ENCODE measurements around the gene MICAL3. TPM values are rescaled to one million over a fixed set of nuclear protein-coding genes. Genes with fewer than 3 reads are reported as not detected.

MICAL3 gene
- total and polyA plus RNA-seq, 9 of the 15 experiments (the other 6 are each of a cell fraction or from before 2014, with no cell fraction given), result 0.53 to 32.1 (median 12.3) TPM

GRCh38 chr22:17917490-17917983, 106.8 kb downstream of the MICAL3 start (continued):
- TF ChIP-seq HMGXB4 (CRISPR knock-in tag; IDR thresholded peaks at IDR 0.05), result no peak
- TF ChIP-seq RCOR1 (IDR thresholded peaks at IDR 0.05; ENCODE audit: borderline replicate concordance in 1 of 2, low read depth in 2 of 2, low read length in 2 of 2), result peak; percentile 50 to 87; a peak in 3 of 4 replicates
- no peak for TF ChIP-seq TEAD1 (CRISPR knock-in tag; IDR thresholded peaks at IDR 0.05)
- TF ChIP-seq KLF13 (tag; IDR thresholded peaks at IDR 0.05; ENCODE audit: borderline replicate concordance, low read depth), result no peak
- TF ChIP-seq ZBTB7A (IDR thresholded peaks at IDR 0.05; ENCODE audit: borderline replicate concordance, control insufficient read depth, low read depth, low read length), result peak; percentile 39; the same call in 1 of the 2 replicates
- TF ChIP-seq MXI1 (IDR thresholded peaks at IDR 0.05; ENCODE audit: low read depth, low read length), result 0 out of 2 replicates have a peak, but pooled peaks have one; percentile 18
- peak; percentile 21; the same call in 1 of the 2 replicates for TF ChIP-seq CHD2 (IDR thresholded peaks at IDR 0.05; ENCODE audit: low read depth, low read length)
- TF ChIP-seq NR4A1 (CRISPR knock-in tag; IDR thresholded peaks at IDR 0.05), result 0 out of 2 replicates have a peak, but pooled peaks have one; percentile 65
- TF ChIP-seq NR4A1 (tag; IDR thresholded peaks at IDR 0.05), result no peak
- no peak for TF ChIP-seq MAFK (IDR thresholded peaks at IDR 0.05; ENCODE audit: low read length)
- peak; percentile 41 for TF ChIP-seq L3MBTL2 (IDR thresholded peaks at IDR 0.05)
- TF ChIP-seq PPARD (CRISPR knock-in tag; IDR thresholded peaks at IDR 0.05), result no peak
- no peak for TF ChIP-seq RFX5 (IDR thresholded peaks at IDR 0.05; ENCODE audit: low read depth, low read length)
- TF ChIP-seq NELFE (IDR thresholded peaks at IDR 0.05; ENCODE audit: insufficient read depth, insufficient read length), result no peak
- no peak for TF ChIP-seq LEF1 (IDR thresholded peaks at IDR 0.05)
- TF ChIP-seq ZBTB11 (CRISPR knock-in tag; IDR thresholded peaks at IDR 0.05), result peak in 1 of 3 experiments; percentile 57; a peak in 1 of 6 replicates
- TF ChIP-seq KLF1 (tag; IDR thresholded peaks at IDR 0.05), result peak; percentile 51; the same call in 1 of the 2 replicates
- peak; percentile 55 for TF ChIP-seq SMAD4 (CRISPR knock-in tag; conservative IDR thresholded peaks at IDR 0.05)
- no peak for TF ChIP-seq ZNF586 (CRISPR knock-in tag; conservative IDR thresholded peaks at IDR 0.05)
- peak; percentile 87; the same call in 1 of the 2 replicates for TF ChIP-seq HDGF (IDR thresholded peaks at IDR 0.05)
- TF ChIP-seq ZBTB9 (CRISPR knock-in tag; IDR thresholded peaks at IDR 0.05), result peak; percentile 55; the same call in 1 of the 2 replicates

Measured in K562 (cell line).